ENCODE results near the gene FAM171A2. TPM values are rescaled to one million over a fixed set of nuclear protein-coding genes. Genes with fewer than 3 reads are reported as not detected.

Gene FAM171A2
- total RNA-seq, 1 experiment from 2014 or later, result 29.9 TPM

- TF ChIP-seq AFF4 (CRISPR knock-in tag; IDR thresholded peaks at IDR 0.05; ENCODE audit: borderline replicate concordance), result no peak
- TF ChIP-seq, protein P1, sequence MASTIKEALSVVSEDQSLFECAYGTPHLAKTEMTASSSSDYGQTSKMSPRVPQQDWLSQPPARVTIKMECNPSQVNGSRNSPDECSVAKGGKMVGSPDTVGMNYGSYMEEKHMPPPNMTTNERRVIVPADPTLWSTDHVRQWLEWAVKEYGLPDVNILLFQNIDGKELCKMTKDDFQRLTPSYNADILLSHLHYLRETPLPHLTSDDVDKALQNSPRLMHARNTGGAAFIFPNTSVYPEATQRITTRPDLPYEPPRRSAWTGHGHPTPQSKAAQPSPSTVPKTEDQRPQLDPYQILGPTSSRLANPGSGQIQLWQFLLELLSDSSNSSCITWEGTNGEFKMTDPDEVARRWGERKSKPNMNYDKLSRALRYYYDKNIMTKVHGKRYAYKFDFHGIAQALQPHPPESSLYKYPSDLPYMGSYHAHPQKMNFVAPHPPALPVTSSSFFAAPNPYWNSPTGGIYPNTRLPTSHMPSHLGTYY (CRISPR knock-in tag; IDR thresholded peaks at IDR 0.05), result no peak
- no peak for TF ChIP-seq MAX (CRISPR knock-in tag; IDR thresholded peaks at IDR 0.05)
- TF ChIP-seq ESRRA (CRISPR knock-in tag; IDR thresholded peaks at IDR 0.05; ENCODE audit: borderline replicate concordance), result no peak
- TF ChIP-seq, protein P2, sequence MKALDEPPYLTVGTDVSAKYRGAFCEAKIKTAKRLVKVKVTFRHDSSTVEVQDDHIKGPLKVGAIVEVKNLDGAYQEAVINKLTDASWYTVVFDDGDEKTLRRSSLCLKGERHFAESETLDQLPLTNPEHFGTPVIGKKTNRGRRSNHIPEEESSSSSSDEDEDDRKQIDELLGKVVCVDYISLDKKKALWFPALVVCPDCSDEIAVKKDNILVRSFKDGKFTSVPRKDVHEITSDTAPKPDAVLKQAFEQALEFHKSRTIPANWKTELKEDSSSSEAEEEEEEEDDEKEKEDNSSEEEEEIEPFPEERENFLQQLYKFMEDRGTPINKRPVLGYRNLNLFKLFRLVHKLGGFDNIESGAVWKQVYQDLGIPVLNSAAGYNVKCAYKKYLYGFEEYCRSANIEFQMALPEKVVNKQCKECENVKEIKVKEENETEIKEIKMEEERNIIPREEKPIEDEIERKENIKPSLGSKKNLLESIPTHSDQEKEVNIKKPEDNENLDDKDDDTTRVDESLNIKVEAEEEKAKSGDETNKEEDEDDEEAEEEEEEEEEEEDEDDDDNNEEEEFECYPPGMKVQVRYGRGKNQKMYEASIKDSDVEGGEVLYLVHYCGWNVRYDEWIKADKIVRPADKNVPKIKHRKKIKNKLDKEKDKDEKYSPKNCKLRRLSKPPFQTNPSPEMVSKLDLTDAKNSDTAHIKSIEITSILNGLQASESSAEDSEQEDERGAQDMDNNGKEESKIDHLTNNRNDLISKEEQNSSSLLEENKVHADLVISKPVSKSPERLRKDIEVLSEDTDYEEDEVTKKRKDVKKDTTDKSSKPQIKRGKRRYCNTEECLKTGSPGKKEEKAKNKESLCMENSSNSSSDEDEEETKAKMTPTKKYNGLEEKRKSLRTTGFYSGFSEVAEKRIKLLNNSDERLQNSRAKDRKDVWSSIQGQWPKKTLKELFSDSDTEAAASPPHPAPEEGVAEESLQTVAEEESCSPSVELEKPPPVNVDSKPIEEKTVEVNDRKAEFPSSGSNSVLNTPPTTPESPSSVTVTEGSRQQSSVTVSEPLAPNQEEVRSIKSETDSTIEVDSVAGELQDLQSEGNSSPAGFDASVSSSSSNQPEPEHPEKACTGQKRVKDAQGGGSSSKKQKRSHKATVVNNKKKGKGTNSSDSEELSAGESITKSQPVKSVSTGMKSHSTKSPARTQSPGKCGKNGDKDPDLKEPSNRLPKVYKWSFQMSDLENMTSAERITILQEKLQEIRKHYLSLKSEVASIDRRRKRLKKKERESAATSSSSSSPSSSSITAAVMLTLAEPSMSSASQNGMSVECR (CRISPR knock-in tag; IDR thresholded peaks at IDR 0.05; ENCODE audit: borderline replicate concordance), result no peak
- TF ChIP-seq ELF4 (CRISPR knock-in tag; IDR thresholded peaks at IDR 0.05; ENCODE audit: low read depth), result no peak
- no peak for TF ChIP-seq ZNF121 (CRISPR knock-in tag; IDR thresholded peaks at IDR 0.05)
- TF ChIP-seq, protein P3, sequence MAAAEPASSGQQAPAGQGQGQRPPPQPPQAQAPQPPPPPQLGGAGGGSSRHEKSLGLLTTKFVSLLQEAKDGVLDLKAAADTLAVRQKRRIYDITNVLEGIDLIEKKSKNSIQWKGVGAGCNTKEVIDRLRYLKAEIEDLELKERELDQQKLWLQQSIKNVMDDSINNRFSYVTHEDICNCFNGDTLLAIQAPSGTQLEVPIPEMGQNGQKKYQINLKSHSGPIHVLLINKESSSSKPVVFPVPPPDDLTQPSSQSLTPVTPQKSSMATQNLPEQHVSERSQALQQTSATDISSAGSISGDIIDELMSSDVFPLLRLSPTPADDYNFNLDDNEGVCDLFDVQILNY (CRISPR knock-in tag; IDR thresholded peaks at IDR 0.05), result no peak
- TF ChIP-seq, protein P4, sequence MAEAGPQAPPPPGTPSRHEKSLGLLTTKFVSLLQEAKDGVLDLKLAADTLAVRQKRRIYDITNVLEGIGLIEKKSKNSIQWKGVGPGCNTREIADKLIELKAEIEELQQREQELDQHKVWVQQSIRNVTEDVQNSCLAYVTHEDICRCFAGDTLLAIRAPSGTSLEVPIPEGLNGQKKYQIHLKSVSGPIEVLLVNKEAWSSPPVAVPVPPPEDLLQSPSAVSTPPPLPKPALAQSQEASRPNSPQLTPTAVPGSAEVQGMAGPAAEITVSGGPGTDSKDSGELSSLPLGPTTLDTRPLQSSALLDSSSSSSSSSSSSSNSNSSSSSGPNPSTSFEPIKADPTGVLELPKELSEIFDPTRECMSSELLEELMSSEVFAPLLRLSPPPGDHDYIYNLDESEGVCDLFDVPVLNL (CRISPR knock-in tag; IDR thresholded peaks at IDR 0.05; ENCODE audit: borderline replicate concordance, low read depth), result no peak
- TF ChIP-seq TEAD1 (CRISPR knock-in tag; IDR thresholded peaks at IDR 0.05), result no peak
- no peak for TF ChIP-seq NFYB (CRISPR knock-in tag; conservative IDR thresholded peaks at IDR 0.05; ENCODE audit: low read depth)
- TF ChIP-seq, protein P5, sequence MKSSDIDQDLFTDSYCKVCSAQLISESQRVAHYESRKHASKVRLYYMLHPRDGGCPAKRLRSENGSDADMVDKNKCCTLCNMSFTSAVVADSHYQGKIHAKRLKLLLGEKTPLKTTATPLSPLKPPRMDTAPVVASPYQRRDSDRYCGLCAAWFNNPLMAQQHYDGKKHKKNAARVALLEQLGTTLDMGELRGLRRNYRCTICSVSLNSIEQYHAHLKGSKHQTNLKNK (CRISPR knock-in tag; IDR thresholded peaks at IDR 0.05), result no peak
- TF ChIP-seq, protein P6, sequence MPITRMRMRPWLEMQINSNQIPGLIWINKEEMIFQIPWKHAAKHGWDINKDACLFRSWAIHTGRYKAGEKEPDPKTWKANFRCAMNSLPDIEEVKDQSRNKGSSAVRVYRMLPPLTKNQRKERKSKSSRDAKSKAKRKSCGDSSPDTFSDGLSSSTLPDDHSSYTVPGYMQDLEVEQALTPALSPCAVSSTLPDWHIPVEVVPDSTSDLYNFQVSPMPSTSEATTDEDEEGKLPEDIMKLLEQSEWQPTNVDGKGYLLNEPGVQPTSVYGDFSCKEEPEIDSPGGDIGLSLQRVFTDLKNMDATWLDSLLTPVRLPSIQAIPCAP (CRISPR knock-in tag; IDR thresholded peaks at IDR 0.05), result no peak
- TF ChIP-seq ATF1 (CRISPR knock-in tag; IDR thresholded peaks at IDR 0.05), result no peak
Measured at GRCh38 chr17:44380767-44381166, 17.1 kb upstream of the FAM171A2 start (continued).

Measured in WTC11 (cell line).